Neural cell (in vitro differentiated cells): ENCODE results near the gene ONECUT3. TPM values are rescaled to one million over a fixed set of nuclear protein-coding genes. Genes with fewer than 3 reads are reported as not detected.

Experiments
- H2AFZ ChIP-seq: fragments of 200-600, 300-800 bp; sonication (generic), shearing (Covaris generic); 2 replicates; pipeline ENCODE4 v1.6.0; 2014; ENCODE audit warnings: low read depth, mild to moderate bottlenecking, antibody characterized with exemption, low read length, moderate library complexity
- H3F3A ChIP-seq: fragments of 200-600 bp; shearing (Covaris generic); 2 replicates; pipeline ENCODE4 v1.6.1; 2016; ENCODE audit warnings: mild to moderate bottlenecking, moderate library complexity, mixed read lengths, antibody characterized with exemption, low read length; ENCODE audit not compliant: insufficient read depth, poor library complexity, severe bottlenecking
- H3K27ac ChIP-seq: fragments of 200-600, 300-800 bp; sonication (generic), shearing (Covaris generic); 2 replicates; pipeline ENCODE4 v1.5.1; 2014; ENCODE audit warnings: mild to moderate bottlenecking, low read length, moderate library complexity
- H3K27me3 ChIP-seq: fragments of 300-800, 200-600 bp; sonication (generic), shearing (Covaris generic); 2 replicates; pipeline ENCODE4 v1.6.0; 2014; ENCODE audit warnings: mild to moderate bottlenecking, low read depth, low read length, moderate library complexity; ENCODE audit not compliant: insufficient read depth
- H3K36me3 ChIP-seq: fragments of 300-800, 200-600 bp; sonication (generic), shearing (Covaris generic); 2 replicates; pipeline ENCODE4 v1.5.1; 2014; ENCODE audit warnings: mild to moderate bottlenecking, antibody characterized with exemption, low read length, moderate library complexity; ENCODE audit not compliant: insufficient read depth
- H3K4me2 ChIP-seq: fragments of 300-800, 200-600 bp; sonication (generic), shearing (Covaris generic); 2 replicates; pipeline ENCODE4 v1.6.0; 2014; ENCODE audit warnings: mild to moderate bottlenecking, low read length
- H3K4me3 ChIP-seq: fragments of 300-800, 200-600 bp; sonication (generic), shearing (Covaris generic); 2 replicates; pipeline ENCODE4 v1.5.1; 2014; ENCODE audit warnings: mild to moderate bottlenecking, low read length, moderate library complexity
- H3K79me2 ChIP-seq: fragments of 200-600 bp; shearing (Covaris generic); replicated peaks from 2 replicates; pipeline ENCODE4 v1.6.0; 2014; ENCODE audit warnings: mild to moderate bottlenecking, low read length, moderate library complexity; ENCODE audit not compliant: insufficient read depth
- H3K9ac ChIP-seq: fragments of 300-800, 200-600 bp; sonication (generic), shearing (Covaris generic); 2 replicates; pipeline ENCODE4 v1.6.1; 2016; ENCODE audit warnings: mild to moderate bottlenecking, low read length, mixed read lengths
- H3K9me2 ChIP-seq: fragments of 200-600 bp; shearing (Covaris generic); 2 replicates; pipeline ENCODE4 v1.6.1; 2016; ENCODE audit warnings: mild to moderate bottlenecking, low read length, mixed read lengths; ENCODE audit not compliant: insufficient read depth
- H3K9me3 ChIP-seq: fragments of 200-600, 300-800 bp; sonication (generic), shearing (Covaris generic); 2 replicates; pipeline ENCODE4 v1.6.1; 2016; ENCODE audit warnings: mild to moderate bottlenecking, mixed run types, low read length, moderate library complexity, mixed read lengths
- H4K20me1 ChIP-seq: fragments of 200-600 bp; shearing (Covaris generic); 2 replicates; pipeline ENCODE4 v1.6.1; 2016; ENCODE audit warnings: mild to moderate bottlenecking, mixed run types; ENCODE audit not compliant: insufficient read depth
- EP300 ChIP-seq: fragments of 450-650 bp; conservative IDR thresholded peaks from 2 replicates; pipeline ENCODE4 v1.6.1; 2014; ENCODE audit warnings: antibody characterized with exemption, mild to moderate bottlenecking, moderate library complexity; ENCODE audit not compliant: poor library complexity, severe bottlenecking
- EZH2 ChIP-seq: fragments of 200-600, 300-800 bp; shearing (Covaris generic), sonication (generic); IDR thresholded peaks from 2 replicates; pipeline ENCODE4 v1.6.1; 2014; ENCODE audit warnings: antibody characterized with exemption, low read length, borderline replicate concordance, mild to moderate bottlenecking; ENCODE audit not compliant: insufficient read depth, poor library complexity, severe bottlenecking
- MXI1 ChIP-seq: fragments of 450-650 bp; conservative IDR thresholded peaks from 2 replicates; pipeline ENCODE4 v1.6.1; 2014; ENCODE audit warnings: antibody characterized with exemption, mild to moderate bottlenecking; ENCODE audit not compliant: poor library complexity, severe bottlenecking
- POLR2AphosphoS5 ChIP-seq: IDR thresholded peaks from 2 replicates; pipeline ENCODE4 v1.6.1; 2012
- RAD21 ChIP-seq: fragments of 450-650 bp; conservative IDR thresholded peaks from 2 replicates; pipeline ENCODE4 v1.6.1; 2014; ENCODE audit warnings: antibody characterized with exemption, mild to moderate bottlenecking, moderate library complexity
- REST ChIP-seq: IDR thresholded peaks from 2 replicates; pipeline ENCODE4 v1.6.1; 2012; ENCODE audit warnings: borderline replicate concordance
- SMC3 ChIP-seq: fragments of 450-650 bp; conservative IDR thresholded peaks from 2 replicates; pipeline ENCODE4 v1.6.1; 2014; ENCODE audit warnings: antibody characterized with exemption, mild to moderate bottlenecking, moderate library complexity; ENCODE audit not compliant: poor library complexity
- TAF1 ChIP-seq: IDR thresholded peaks from 2 replicates; pipeline ENCODE4 v1.6.1; 2012; ENCODE audit warnings: low read depth
- polyA plus RNA-seq: library from polyadenylated mRNA; depleted of rRNA; stranded (reverse); fragments of >200 nt; gene quantifications from 2 replicates; pipeline ENCODE4 v1.2.3, GENCODE V29; 2014
- TF ChIP-seq, protein P1 (sequence below): fragments of 450-650 bp; IDR thresholded peaks from 2 replicates; pipeline ENCODE4 v1.5.1; 2014; ENCODE audit warnings: antibody characterized with exemption, mild to moderate bottlenecking, moderate library complexity; ENCODE audit not compliant: poor library complexity, severe bottlenecking

The ONECUT3 gene
- polyA plus RNA-seq, 1 donor from 2014 or later, result 0.45 TPM

- Histone ChIP-seq H3K4me2 (no peak overlapping the region), H3K9me2 (no peaks in the 10 kb centered on the region), H3K4me3 (no peak overlapping the region), H3K27ac (no peak overlapping the region), H4K20me1 (no peaks in the 10 kb centered on the region), H3F3A (no peaks in the 10 kb centered on the region), H3K36me3 (no peaks in the 10 kb centered on the region), H3K9me3 (no peaks in the 10 kb centered on the region), H3K9ac (no peak overlapping the region), H2AFZ (no peak overlapping the region), H3K79me2 (no peaks in the 10 kb centered on the region), H3K27me3 (no peaks in the 10 kb centered on the region)
- TF ChIP-seq, protein P1, sequence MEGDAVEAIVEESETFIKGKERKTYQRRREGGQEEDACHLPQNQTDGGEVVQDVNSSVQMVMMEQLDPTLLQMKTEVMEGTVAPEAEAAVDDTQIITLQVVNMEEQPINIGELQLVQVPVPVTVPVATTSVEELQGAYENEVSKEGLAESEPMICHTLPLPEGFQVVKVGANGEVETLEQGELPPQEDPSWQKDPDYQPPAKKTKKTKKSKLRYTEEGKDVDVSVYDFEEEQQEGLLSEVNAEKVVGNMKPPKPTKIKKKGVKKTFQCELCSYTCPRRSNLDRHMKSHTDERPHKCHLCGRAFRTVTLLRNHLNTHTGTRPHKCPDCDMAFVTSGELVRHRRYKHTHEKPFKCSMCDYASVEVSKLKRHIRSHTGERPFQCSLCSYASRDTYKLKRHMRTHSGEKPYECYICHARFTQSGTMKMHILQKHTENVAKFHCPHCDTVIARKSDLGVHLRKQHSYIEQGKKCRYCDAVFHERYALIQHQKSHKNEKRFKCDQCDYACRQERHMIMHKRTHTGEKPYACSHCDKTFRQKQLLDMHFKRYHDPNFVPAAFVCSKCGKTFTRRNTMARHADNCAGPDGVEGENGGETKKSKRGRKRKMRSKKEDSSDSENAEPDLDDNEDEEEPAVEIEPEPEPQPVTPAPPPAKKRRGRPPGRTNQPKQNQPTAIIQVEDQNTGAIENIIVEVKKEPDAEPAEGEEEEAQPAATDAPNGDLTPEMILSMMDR, result no peak
- TF ChIP-seq EP300 (no peak), MXI1 (no peak), RAD21 (no peak), SMC3 (no peak), REST (no peak), EZH2 (no peak), POLR2AphosphoS5 (no peak), TAF1 (no peak)
These were observed 69.7 kb downstream of the ONECUT3 start for GRCh38 chr19:1823020-1823419.

- no peaks in the 10 kb centered on the region for H3K79me2 ChIP-seq
- TF ChIP-seq TAF1 (no peak), MXI1 (no peak), EP300 (no peak), EZH2 (no peak), SMC3 (no peak), POLR2AphosphoS5 (no peak), REST (no peak), RAD21 (no peak)
- TF ChIP-seq, protein P1, result no peak
- H3K9ac ChIP-seq, result no peak overlapping the region
- no peak overlapping the region for H3K4me3 ChIP-seq
- no peaks in the 10 kb centered on the region for H3K27me3 ChIP-seq
- no peak overlapping the region for H3K27ac ChIP-seq
- H4K20me1 ChIP-seq, result no peaks in the 10 kb centered on the region
- H2AFZ ChIP-seq, result no peak overlapping the region
- no peaks in the 10 kb centered on the region for H3K9me2 ChIP-seq
- no peaks in the 10 kb centered on the region for H3F3A ChIP-seq
- H3K9me3 ChIP-seq, result no peaks in the 10 kb centered on the region
- H3K36me3 ChIP-seq, result no peaks in the 10 kb centered on the region
- H3K4me2 ChIP-seq, result no peak overlapping the region
These were observed 70.4 kb downstream of the ONECUT3 start for GRCh38 chr19:1823539-1824251.
